LNCaP clone FGC (cell line): ENCODE measurements around the gene ING4.

ENCODE experiments used
- DNase-seq: peaks from one replicate; pipeline ENCODE4 v3.0.0-alpha.2; 2011; ENCODE audit warnings: low read depth
- H3K4me3 ChIP-seq: 2 replicates; pipeline ENCODE4 v1.5.1; 2011; ENCODE audit warnings: mild to moderate bottlenecking, low read depth, low read length, control low read depth
- TF ChIP-seq, protein P1 (sequence below): IDR thresholded peaks from 2 replicates; pipeline ENCODE4 v1.5.1; 2012; ENCODE audit warnings: mild to moderate bottlenecking; ENCODE audit not compliant: control insufficient read depth, insufficient read depth; ENCODE audit errors: extremely low read depth

Gene ING4

DNA sequence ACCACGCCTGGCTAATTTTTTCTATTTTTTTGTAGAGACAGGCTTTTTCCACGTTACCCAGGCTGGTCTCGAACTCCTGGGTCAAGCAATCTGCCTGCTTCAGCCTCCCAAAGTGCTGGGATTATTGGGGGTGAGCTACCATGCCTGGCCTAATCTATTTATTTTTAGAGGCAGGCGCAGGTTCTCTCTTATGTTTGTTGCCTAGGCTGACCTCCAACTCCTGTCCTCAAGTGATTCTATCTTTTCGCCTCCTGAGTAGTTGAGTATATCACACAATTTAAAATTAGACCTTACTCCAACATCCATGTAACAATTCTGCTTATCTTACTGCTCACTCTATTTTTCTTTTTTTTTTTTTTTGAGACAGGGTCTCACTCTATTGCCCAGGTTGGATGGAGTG lies 8.9 kb downstream of the ING4 start:
- DNase-seq, result no peak
- TF ChIP-seq, protein P1, sequence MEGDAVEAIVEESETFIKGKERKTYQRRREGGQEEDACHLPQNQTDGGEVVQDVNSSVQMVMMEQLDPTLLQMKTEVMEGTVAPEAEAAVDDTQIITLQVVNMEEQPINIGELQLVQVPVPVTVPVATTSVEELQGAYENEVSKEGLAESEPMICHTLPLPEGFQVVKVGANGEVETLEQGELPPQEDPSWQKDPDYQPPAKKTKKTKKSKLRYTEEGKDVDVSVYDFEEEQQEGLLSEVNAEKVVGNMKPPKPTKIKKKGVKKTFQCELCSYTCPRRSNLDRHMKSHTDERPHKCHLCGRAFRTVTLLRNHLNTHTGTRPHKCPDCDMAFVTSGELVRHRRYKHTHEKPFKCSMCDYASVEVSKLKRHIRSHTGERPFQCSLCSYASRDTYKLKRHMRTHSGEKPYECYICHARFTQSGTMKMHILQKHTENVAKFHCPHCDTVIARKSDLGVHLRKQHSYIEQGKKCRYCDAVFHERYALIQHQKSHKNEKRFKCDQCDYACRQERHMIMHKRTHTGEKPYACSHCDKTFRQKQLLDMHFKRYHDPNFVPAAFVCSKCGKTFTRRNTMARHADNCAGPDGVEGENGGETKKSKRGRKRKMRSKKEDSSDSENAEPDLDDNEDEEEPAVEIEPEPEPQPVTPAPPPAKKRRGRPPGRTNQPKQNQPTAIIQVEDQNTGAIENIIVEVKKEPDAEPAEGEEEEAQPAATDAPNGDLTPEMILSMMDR, result no peak
- no peak overlapping the region for H3K4me3 ChIP-seq

DNA sequence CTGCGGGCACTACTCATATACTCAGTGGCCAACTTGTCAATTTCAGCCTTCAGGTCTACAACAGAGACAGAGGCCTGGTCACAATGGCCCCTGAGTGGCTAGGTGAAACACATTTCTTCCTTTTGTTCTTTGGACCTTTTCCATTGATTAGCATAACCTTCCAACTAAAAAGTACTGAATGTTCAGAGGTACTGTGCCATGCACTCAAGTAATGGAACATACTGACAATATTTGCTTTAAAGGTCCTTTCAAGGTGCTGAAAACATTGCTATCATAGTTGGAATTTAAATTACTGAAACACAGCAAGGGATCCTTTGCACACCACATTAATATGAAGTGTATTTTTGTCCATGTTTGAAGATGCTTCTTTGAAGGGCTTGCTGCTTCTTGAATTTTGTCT lies 9.6 kb downstream of the ING4 start:
- no peak for DNase-seq
- TF ChIP-seq, protein P1, result no peak
- H3K4me3 ChIP-seq, result no peak overlapping the region

GRCh38 chr12:6652391-6652790 lies 10.5 kb downstream of the ING4 start:
- H3K4me3 ChIP-seq, result no peak overlapping the region
- TF ChIP-seq, protein P1, result no peak
- DNase-seq, result no peak

GRCh38 chr12:6650832-6651231 lies 12.1 kb downstream of the ING4 start:
- no peak overlapping the region for H3K4me3 ChIP-seq
- DNase-seq, result no peak
- TF ChIP-seq, protein P1, result no peak

DNA sequence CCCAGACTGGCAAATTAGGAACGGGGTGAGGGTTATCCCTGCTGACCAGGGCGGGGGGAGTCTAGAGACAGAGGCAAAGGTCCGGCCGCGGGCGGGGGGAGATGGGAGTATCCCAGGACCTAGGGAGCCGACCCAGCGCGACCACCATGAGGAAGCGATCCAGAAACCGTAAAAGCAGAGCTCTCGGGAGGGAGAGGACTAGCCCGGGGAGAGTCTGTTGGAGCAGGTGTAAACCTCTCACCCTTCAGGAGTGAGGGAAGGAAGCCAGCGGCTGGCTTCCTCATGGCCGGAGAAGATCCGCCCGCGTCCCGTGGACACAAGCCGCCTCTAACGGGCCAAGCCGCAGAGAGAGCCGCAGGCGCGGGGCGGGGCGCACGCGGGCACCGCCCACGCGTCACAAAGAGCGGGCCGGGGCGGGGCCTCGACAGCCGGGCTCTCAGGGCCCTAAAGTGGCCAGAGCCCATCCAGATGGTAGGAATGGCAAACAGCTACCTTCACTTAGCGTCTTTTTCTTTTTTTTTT lies 15.8 kb downstream of the ING4 start, which contains the start of gene ACRBP:
Gene ACRBP, minus strand, starts transcription at position 350 of the 522 bp plus-strand sequence. Its CDS starts 66 bp downstream, at position 284.
- H3K4me3 ChIP-seq, result no peak within 1 kb of the TSS
- TF ChIP-seq, protein P1, result no peak
- DNase-seq, result no peak

GRCh38 chr12:6646276-6647082 lies 16.4 kb downstream of the ING4 start:
- DNase-seq, result no peak
- H3K4me3 ChIP-seq, result no peak overlapping the region
- TF ChIP-seq, protein P1, result no peak
